Upper lobe of left lung (tissue), 6 donors: Measurements from ENCODE around the gene PRDM13. TPM values are rescaled to one million over a fixed set of nuclear protein-coding genes. Genes with fewer than 3 reads are reported as not detected.
"Not testable (repeated sequence)": the region's sequence is repeated elsewhere in the genome, so short reads cannot be mapped to it uniquely, and the experiment has no call there.

Source experiments
- ATAC-seq, 2 donors: fragments of 200-7000 bp; cut with Tn5 transposase; one replicate each; pipeline ENCODE4 v1.9.1; 2022; ENCODE audit warnings: mild to moderate bottlenecking in 2 of 2, moderate library complexity in 2 of 2; ENCODE audit not compliant: low FRiP score in 2 of 2
- DNase-seq, 2 donors: peaks; one replicate each; pipeline ENCODE4 v3.0.0-alpha.2; 2019 to 2020
- H3K27ac ChIP-seq, 4 donors: fragments of 200-600 bp; sonication (generic); one replicate each; pipeline ENCODE4 v1.5.1; 2016 to 2019
- H3K27me3 ChIP-seq, 4 donors: fragments of 200-600 bp; sonication (generic); one replicate each; pipeline ENCODE4 v1.5.1; 2017 to 2019
- H3K36me3 ChIP-seq, 4 donors: fragments of 200-600 bp; sonication (generic); one replicate each; pipeline ENCODE4 v1.5.1; 2016 to 2019
- H3K4me1 ChIP-seq, 4 donors: fragments of 200-600 bp; sonication (generic); one replicate each; pipeline ENCODE4 v1.5.1; 2018 to 2019
- H3K4me3 ChIP-seq, 4 donors: fragments of 200-600 bp; sonication (generic); one replicate each; pipeline ENCODE4 v1.5.1; 2017 to 2019; ENCODE audit warnings: mild to moderate bottlenecking in 2 of 4, moderate library complexity in 1 of 4
- H3K9me3 ChIP-seq, 4 donors: fragments of 200-600 bp; sonication (generic); one replicate each; pipeline ENCODE4 v1.5.1; 2018 to 2019
- CTCF ChIP-seq, 6 experiments: fragments of 450-650 bp in 4 of 6; fragments of 200-600 bp in 2 of 6; sonication (generic) in 2 of 6; IDR thresholded peaks; one replicate each; pipeline ENCODE4 v1.5.1; 2016 to 2019; ENCODE audit warnings: antibody characterized with exemption in 6 of 6
- EP300 ChIP-seq, 4 donors: sonication (generic); formaldehyde crosslinking; IDR thresholded peaks; one replicate each; pipeline ENCODE4 v1.5.1; 2017; ENCODE audit warnings: antibody characterized with exemption in 4 of 4, control low read depth in 2 of 4
- POLR2A ChIP-seq, 4 donors: fragments of 450-650 bp; IDR thresholded peaks; one replicate each; pipeline ENCODE4 v1.5.1; 2016 to 2017; ENCODE audit warnings: antibody characterized with exemption in 4 of 4, mild to moderate bottlenecking in 2 of 4
- POLR2AphosphoS5 ChIP-seq, 2 donors: sonication (generic); formaldehyde crosslinking; IDR thresholded peaks; one replicate each; pipeline ENCODE4 v1.5.1; 2017; ENCODE audit warnings: antibody characterized with exemption in 2 of 2
- WGBS, 2 donors: methylation state at CpG; one replicate each; pipeline ENCODE4 v1.1.5; 2017 to 2018; 5-methylcytosine and 5-hydroxymethylcytosine counted together
- total RNA-seq, 6 donors: library from RNA; depleted of rRNA in 4 of 6; stranded (reverse); fragments of >200 nt in 4 of 6; gene quantifications; one replicate each; pipeline versions ENCODE4 v1.1.0 to v1.2.1, GENCODE V29; 2016 to 2021
- donor health status: DM: no; HTN: no; CAD: no; lungs with moderate emphysema.
- donor health status: DM: no; HTN: yes; CAD: no; lungs with severe emphysema.

Gene PRDM13
- total RNA-seq, 6 donors from 2014 or later: not detected

GRCh38 chr6:99613705-99614429 lies 7.2 kb downstream of the PRDM13 start:
- Histone ChIP-seq H3K9me3 (no peaks in the 10 kb centered on the region), H3K4me1 (peaks cover 23 to 28% (median 26%) of the 10 kb centered on the region in 4 donors), H3K4me3 (peak overlapping the region; percentile 20 to 57 (median 48)), H3K27me3 (peaks cover 0 to 78% (median 28%) of the 10 kb centered on the region in 4 donors), H3K36me3 (no peaks in the 10 kb centered on the region), H3K27ac (no peak overlapping the region)
- ATAC-seq (peak in 1 of 2 donors; percentile 74), DNase-seq (peak in 1 of 2 donors; percentile 90)
- TF ChIP-seq EP300 (IDR thresholded peaks at IDR 0.05) (no peak), POLR2A (IDR thresholded peaks at IDR 0.05) (no peak)
- WGBS, 2 donors: 0% methylated on average over 21 of the region's 82 CpGs; no CpG with 5 or more reads in 1 of the 2 donors

- DNase-seq (peak in 1 of 2 donors; percentile 82), ATAC-seq (peak; percentile 4 to 12)
- peaks cover 0 to 81% (median 29%) of the 10 kb centered on the region in 4 donors for H3K27me3 ChIP-seq
- H3K4me3 ChIP-seq: peak overlapping the region in 3 of 4 donors; percentile 41 to 57 (median 55)
- 7 to 10% methylated on average over 22 to 28 of the region's 55 CpGs for WGBS, 2 donors
- TF ChIP-seq EP300 (IDR thresholded peaks at IDR 0.05) (no peak), POLR2A (IDR thresholded peaks at IDR 0.05) (no peak), CTCF (IDR thresholded peaks at IDR 0.05) (no peak), POLR2AphosphoS5 (IDR thresholded peaks at IDR 0.05) (no peak)
- H3K9me3 ChIP-seq: no peaks in the 10 kb centered on the region
- H3K4me1 ChIP-seq: peaks cover 24 to 32% (median 27%) of the 10 kb centered on the region in 4 donors
- H3K36me3 ChIP-seq: no peaks in the 10 kb centered on the region
- H3K27ac ChIP-seq: no peak overlapping the region
Observed at GRCh38 chr6:99614430-99615186, 8.0 kb downstream of the PRDM13 start.

- no peaks in the 10 kb centered on the region for H3K36me3 ChIP-seq
- no peak for ATAC-seq
- no peak overlapping the region for H3K4me3 ChIP-seq
- TF ChIP-seq POLR2A (IDR thresholded peaks at IDR 0.05) (no peak), CTCF (IDR thresholded peaks at IDR 0.05) (no peak), EP300 (IDR thresholded peaks at IDR 0.05) (no peak), POLR2AphosphoS5 (IDR thresholded peaks at IDR 0.05) (no peak)
- no peaks in the 10 kb centered on the region for H3K9me3 ChIP-seq
- WGBS, 2 donors: 52 to 56% methylated on average over 2 of the region's 2 CpGs
- peaks cover 0 to 65% (median 29%) of the 10 kb centered on the region in 4 donors for H3K27me3 ChIP-seq
- peaks cover 24 to 32% (median 27%) of the 10 kb centered on the region in 4 donors for H3K4me1 ChIP-seq
- no peak for DNase-seq
- H3K27ac ChIP-seq: no peak overlapping the region
Observed at GRCh38 chr6:99617131-99617530, 10.5 kb downstream of the PRDM13 start.

- Histone ChIP-seq H3K27ac (no peak overlapping the region), H3K27me3 (peaks cover 0 to 49% (median 19%) of the 10 kb centered on the region in 4 donors), H3K36me3 (no peaks in the 10 kb centered on the region), H3K4me3 (no peak overlapping the region), H3K9me3 (no peaks in the 10 kb centered on the region), H3K4me1 (peaks cover 13 to 20% (median 16%) of the 10 kb centered on the region in 4 donors)
- TF ChIP-seq CTCF (IDR thresholded peaks at IDR 0.05) (no peak), POLR2A (IDR thresholded peaks at IDR 0.05) (no peak), POLR2AphosphoS5 (IDR thresholded peaks at IDR 0.05) (no peak), EP300 (IDR thresholded peaks at IDR 0.05) (no peak)
- 10 to 12% methylated on average over 14 to 47 of the region's 65 CpGs for WGBS, 2 donors
- peak in 1 of 2 donors; percentile 70 for DNase-seq
- ATAC-seq: no peak
Observed at GRCh38 chr6:99618649-99619408, 12.2 kb downstream of the PRDM13 start.

GRCh38 chr6:99619409-99619762 lies 12.8 kb downstream of the PRDM13 start:
- DNase-seq (no peak), ATAC-seq (no peak)
- 14 to 22% methylated on average over 5 of the region's 5 CpGs for WGBS, 2 donors
- Histone ChIP-seq H3K27me3 (peaks cover 0 to 43% (median 15%) of the 10 kb centered on the region in 4 donors), H3K36me3 (no peaks in the 10 kb centered on the region), H3K27ac (no peak overlapping the region), H3K4me1 (peaks cover 7 to 14% (median 11%) of the 10 kb centered on the region in 4 donors), H3K4me3 (no peak overlapping the region), H3K9me3 (no peaks in the 10 kb centered on the region)
- TF ChIP-seq POLR2A (IDR thresholded peaks at IDR 0.05) (no peak), POLR2AphosphoS5 (IDR thresholded peaks at IDR 0.05) (no peak), EP300 (IDR thresholded peaks at IDR 0.05) (no peak), CTCF (IDR thresholded peaks at IDR 0.05) (no peak)

GRCh38 chr6:99622044-99622443 lies 15.4 kb downstream of the PRDM13 start:
- H3K4me3 ChIP-seq, H3K36me3 ChIP-seq, H3K4me1 ChIP-seq, H3K27ac ChIP-seq, ATAC-seq, H3K9me3 ChIP-seq, DNase-seq: not testable (repeated sequence)
- peaks cover 0 to 23% (median 8%) of the 10 kb centered on the region in 4 donors for H3K27me3 ChIP-seq
- whole genome bisulfite sequencing, 2 donors: 82 to 98% methylated on average over 2 of the region's 2 CpGs
